ENCODE measurements around the gene PIGP.

DNA sequence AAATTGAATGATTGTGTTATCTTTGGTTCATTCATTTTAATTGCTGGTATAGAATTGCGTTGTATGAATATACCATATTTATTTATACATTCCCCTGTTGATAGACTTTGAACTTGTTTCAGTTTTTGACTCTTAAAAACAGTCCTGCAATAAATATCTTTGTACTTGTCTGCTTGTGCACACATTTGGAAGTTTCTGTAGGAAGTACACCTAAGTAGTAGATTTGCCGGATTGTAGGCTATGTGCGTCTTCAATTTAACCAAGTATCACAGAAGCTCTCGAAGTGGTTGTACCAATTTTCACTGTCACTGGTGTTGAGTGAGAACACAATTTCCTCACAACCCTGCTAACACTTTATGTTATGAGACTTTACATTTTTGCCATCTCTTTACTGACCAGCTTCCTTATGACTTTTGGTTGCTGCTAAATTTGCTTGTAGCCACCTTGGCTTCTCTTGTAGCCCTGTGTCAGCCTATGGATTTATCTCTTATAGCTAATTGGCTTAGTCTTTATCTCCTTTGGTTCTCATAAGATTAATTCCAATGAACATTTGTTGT is 2.4 kb upstream of the PIGP start:
- TF ChIP-seq SIX5 (IDR thresholded peaks at IDR 0.05; ENCODE audit: low read depth, low read length, severe bottlenecking) (no peak), SIN3A (IDR thresholded peaks at IDR 0.05; ENCODE audit: low read depth, low read length) (no peak), JUNB (IDR thresholded peaks at IDR 0.05) (no peak), GATAD2B (conservative IDR thresholded peaks at IDR 0.05; ENCODE audit: low read depth) (no peak), POLR2A (IDR thresholded peaks at IDR 0.05; ENCODE audit: low read depth, low read length) (no peak)
- TF ChIP-seq, protein P1, sequence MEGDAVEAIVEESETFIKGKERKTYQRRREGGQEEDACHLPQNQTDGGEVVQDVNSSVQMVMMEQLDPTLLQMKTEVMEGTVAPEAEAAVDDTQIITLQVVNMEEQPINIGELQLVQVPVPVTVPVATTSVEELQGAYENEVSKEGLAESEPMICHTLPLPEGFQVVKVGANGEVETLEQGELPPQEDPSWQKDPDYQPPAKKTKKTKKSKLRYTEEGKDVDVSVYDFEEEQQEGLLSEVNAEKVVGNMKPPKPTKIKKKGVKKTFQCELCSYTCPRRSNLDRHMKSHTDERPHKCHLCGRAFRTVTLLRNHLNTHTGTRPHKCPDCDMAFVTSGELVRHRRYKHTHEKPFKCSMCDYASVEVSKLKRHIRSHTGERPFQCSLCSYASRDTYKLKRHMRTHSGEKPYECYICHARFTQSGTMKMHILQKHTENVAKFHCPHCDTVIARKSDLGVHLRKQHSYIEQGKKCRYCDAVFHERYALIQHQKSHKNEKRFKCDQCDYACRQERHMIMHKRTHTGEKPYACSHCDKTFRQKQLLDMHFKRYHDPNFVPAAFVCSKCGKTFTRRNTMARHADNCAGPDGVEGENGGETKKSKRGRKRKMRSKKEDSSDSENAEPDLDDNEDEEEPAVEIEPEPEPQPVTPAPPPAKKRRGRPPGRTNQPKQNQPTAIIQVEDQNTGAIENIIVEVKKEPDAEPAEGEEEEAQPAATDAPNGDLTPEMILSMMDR (IDR thresholded peaks at IDR 0.05 in 2 of 3, conservative IDR thresholded peaks at IDR 0.05 in 1 of 3; ENCODE audit: control insufficient read depth in 2 of 3, extremely low read depth in 1 of 3, insufficient read depth in 1 of 3, low read depth in 3 of 3, low read length in 3 of 3): no peak
- TF ChIP-seq, protein P2, sequence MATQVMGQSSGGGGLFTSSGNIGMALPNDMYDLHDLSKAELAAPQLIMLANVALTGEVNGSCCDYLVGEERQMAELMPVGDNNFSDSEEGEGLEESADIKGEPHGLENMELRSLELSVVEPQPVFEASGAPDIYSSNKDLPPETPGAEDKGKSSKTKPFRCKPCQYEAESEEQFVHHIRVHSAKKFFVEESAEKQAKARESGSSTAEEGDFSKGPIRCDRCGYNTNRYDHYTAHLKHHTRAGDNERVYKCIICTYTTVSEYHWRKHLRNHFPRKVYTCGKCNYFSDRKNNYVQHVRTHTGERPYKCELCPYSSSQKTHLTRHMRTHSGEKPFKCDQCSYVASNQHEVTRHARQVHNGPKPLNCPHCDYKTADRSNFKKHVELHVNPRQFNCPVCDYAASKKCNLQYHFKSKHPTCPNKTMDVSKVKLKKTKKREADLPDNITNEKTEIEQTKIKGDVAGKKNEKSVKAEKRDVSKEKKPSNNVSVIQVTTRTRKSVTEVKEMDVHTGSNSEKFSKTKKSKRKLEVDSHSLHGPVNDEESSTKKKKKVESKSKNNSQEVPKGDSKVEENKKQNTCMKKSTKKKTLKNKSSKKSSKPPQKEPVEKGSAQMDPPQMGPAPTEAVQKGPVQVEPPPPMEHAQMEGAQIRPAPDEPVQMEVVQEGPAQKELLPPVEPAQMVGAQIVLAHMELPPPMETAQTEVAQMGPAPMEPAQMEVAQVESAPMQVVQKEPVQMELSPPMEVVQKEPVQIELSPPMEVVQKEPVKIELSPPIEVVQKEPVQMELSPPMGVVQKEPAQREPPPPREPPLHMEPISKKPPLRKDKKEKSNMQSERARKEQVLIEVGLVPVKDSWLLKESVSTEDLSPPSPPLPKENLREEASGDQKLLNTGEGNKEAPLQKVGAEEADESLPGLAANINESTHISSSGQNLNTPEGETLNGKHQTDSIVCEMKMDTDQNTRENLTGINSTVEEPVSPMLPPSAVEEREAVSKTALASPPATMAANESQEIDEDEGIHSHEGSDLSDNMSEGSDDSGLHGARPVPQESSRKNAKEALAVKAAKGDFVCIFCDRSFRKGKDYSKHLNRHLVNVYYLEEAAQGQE (IDR thresholded peaks at IDR 0.05; ENCODE audit: low read depth, low read length): no peak
